Measurements from ENCODE around the gene SNPH.

DNA sequence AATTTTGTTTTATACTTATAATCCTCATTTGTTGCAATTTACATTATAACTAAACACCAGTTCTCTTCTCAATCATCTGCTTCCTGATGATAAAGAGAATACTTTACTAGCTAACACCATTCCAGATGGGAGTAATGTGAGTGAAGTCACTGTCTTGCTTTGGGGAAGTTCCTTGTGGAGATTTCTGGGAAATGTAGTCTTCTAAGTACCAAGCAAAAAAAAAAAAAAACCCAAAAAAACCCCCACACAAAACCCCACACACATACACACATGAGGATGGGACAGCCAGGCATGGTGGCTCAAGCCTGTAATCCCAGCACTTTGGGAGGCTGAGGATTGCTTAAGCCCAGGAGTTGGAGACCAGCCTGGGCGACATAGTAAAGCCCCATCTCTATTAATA, 2.2 kb upstream of the SNPH start:
- TF ChIP-seq, protein P1, sequence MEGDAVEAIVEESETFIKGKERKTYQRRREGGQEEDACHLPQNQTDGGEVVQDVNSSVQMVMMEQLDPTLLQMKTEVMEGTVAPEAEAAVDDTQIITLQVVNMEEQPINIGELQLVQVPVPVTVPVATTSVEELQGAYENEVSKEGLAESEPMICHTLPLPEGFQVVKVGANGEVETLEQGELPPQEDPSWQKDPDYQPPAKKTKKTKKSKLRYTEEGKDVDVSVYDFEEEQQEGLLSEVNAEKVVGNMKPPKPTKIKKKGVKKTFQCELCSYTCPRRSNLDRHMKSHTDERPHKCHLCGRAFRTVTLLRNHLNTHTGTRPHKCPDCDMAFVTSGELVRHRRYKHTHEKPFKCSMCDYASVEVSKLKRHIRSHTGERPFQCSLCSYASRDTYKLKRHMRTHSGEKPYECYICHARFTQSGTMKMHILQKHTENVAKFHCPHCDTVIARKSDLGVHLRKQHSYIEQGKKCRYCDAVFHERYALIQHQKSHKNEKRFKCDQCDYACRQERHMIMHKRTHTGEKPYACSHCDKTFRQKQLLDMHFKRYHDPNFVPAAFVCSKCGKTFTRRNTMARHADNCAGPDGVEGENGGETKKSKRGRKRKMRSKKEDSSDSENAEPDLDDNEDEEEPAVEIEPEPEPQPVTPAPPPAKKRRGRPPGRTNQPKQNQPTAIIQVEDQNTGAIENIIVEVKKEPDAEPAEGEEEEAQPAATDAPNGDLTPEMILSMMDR (IDR thresholded peaks at IDR 0.05) = no peak
- TF ChIP-seq EP300 (IDR thresholded peaks at IDR 0.05) = no peak

All from upper lobe of left lung (tissue), 4 donors.